Sigmoid colon (tissue), 7 donors: ENCODE results near the gene METTL26. TPM values are rescaled to one million over a fixed set of nuclear protein-coding genes. Genes with fewer than 3 reads are reported as not detected.

Experiments used
- DNase-seq: peaks from one replicate; pipeline ENCODE4 v3.0.0-alpha.2; 2019
- H3K27ac ChIP-seq, 4 donors: fragments of 200-600 bp; sonication (generic); one replicate each; pipeline ENCODE4 v1.5.1; 2016 to 2019; ENCODE audit warnings: mild to moderate bottlenecking in 1 of 4
- H3K27me3 ChIP-seq, 3 donors: fragments of 200-600 bp; sonication (generic); one replicate each; pipeline ENCODE4 v1.5.1; 2019; ENCODE audit warnings: mild to moderate bottlenecking in 1 of 3
- H3K36me3 ChIP-seq, 4 donors: fragments of 200-600 bp; sonication (generic); one replicate each; pipeline ENCODE4 v1.5.1; 2016 to 2019
- H3K4me1 ChIP-seq, 4 donors: fragments of 200-600 bp; sonication (generic); one replicate each; pipeline ENCODE4 v1.5.1; 2017 to 2019
- H3K4me3 ChIP-seq, 4 donors: fragments of 200-600 bp; sonication (generic); one replicate each; pipeline ENCODE4 v1.5.1; 2017 to 2019; ENCODE audit warnings: mild to moderate bottlenecking in 2 of 4, moderate library complexity in 1 of 4
- H3K9me3 ChIP-seq, 4 donors: fragments of 200-600 bp in 3 of 4; sonication (generic) in 3 of 4; one replicate each; pipeline versions ENCODE4 v1.5.1 to v1.6.1; 2013 to 2019
- EP300 ChIP-seq, 4 donors: sonication (generic); formaldehyde crosslinking; IDR thresholded peaks; one replicate each; pipeline ENCODE4 v1.6.1; 2017; ENCODE audit warnings: antibody characterized with exemption in 4 of 4
- POLR2A ChIP-seq, 2 donors: fragments of 450-650 bp; IDR thresholded peaks; one replicate each; pipeline ENCODE4 v1.6.1; 2016; ENCODE audit warnings: antibody characterized with exemption in 2 of 2, mild to moderate bottlenecking in 2 of 2, moderate library complexity in 2 of 2
- POLR2AphosphoS5 ChIP-seq, 4 donors: sonication (generic); formaldehyde crosslinking; IDR thresholded peaks; one replicate each; pipeline ENCODE4 v1.6.1; 2017; ENCODE audit warnings: antibody characterized with exemption in 4 of 4
- WGBS, 2 donors: extraction: QIAGEN DNeasy Blood & Tissue Kit; methylation state at CpG; one replicate each; pipeline ENCODE4 v1.1.7; 2013; 5-methylcytosine and 5-hydroxymethylcytosine counted together
- intact Hi-C: fragments of 100-400 bp; cut with DNase I; formaldehyde crosslinking; loops from one replicate; pipeline ENCODE4 v1.15.1; 2023
- polyA plus RNA-seq, 3 donors: library from polyadenylated mRNA; stranded (reverse); fragments of 200-250 nt; gene quantifications; one replicate each; pipeline ENCODE4 v1.2.3, GENCODE V29; 2013
- total RNA-seq, 4 donors: library from RNA; depleted of rRNA; stranded (reverse); fragments of >200 nt; gene quantifications; one replicate each; pipeline ENCODE4 v1.1.0, GENCODE V29; 2016
- TF ChIP-seq, protein P1 (sequence below), 4 experiments: fragments of 450-650 bp in 3 of 4; fragments of 200-600 bp in 1 of 4; IDR thresholded peaks; one replicate each; pipeline ENCODE4 v1.5.1; 2016 to 2019; ENCODE audit warnings: antibody characterized with exemption in 4 of 4, mild to moderate bottlenecking in 3 of 4, moderate library complexity in 2 of 4
- donor health status: healthy with polysubstance abuse.
- donor health status: Bipolar disorder and iron deficiency.
- donor health status: healthy.

Gene METTL26
- total and polyA plus RNA-seq, 7 donors: 79.5 to 163 (median 132) TPM

DNA sequence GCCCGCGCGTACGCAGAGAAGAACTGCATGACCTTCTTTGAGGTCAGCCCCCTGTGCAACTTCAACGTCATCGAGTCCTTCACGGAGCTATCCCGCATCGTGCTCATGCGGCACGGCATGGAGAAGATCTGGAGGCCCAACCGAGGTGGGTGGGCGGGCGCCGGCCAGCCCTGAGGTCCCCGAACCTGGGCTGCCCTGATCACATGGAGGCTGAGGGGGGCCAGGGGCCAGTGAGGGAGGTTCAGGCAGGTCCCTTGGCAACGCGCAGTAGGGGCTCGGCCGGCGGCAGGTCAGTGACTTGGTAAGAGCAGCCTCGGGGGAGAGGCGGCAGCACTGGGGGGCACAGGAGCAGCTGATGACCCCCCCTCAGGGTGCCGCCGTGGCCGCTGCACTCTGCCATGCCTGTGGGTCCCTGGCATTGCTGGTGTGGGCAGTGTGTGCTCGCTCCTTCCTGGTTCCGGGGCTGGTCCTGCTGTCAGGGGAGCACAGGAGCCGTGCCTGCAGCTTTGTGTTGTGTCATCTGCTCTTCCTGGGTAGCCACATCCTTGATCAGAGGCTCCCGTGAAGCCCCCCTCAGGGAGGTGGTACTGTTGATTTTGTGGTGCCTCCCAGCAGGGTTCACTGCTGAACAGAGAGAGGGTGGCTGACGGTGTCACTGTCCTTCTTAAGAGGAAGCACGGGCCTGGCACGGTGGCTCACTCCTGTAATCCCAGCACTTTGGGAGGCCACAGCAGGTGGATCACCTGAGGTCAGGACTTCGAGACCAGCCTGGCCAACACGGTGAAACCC is 9.9 kb downstream of the METTL26 start:
- peaks cover 0 to 20% (median 10%) of the 10 kb centered on the region in 4 donors for H3K36me3 ChIP-seq
- H3K4me3 ChIP-seq: no peak overlapping the region
- peak; percentile 59 for DNase-seq
- 95% methylated on average over 35 of the region's 35 CpGs for WGBS, 2 donors
- H3K4me1 ChIP-seq: peaks cover 0 to 47% (median 35%) of the 10 kb centered on the region in 4 donors
- H3K27ac ChIP-seq: peak overlapping the region in 3 of 4 donors; percentile 69 to 82 (median 70)
- intact Hi-C loops: no loop called here
- no peaks in the 10 kb centered on the region for H3K9me3 ChIP-seq
- peaks cover 0 to 4% (median 0%) of the 10 kb centered on the region in 3 donors for H3K27me3 ChIP-seq
- TF ChIP-seq EP300 (IDR thresholded peaks at IDR 0.05) (no peak), POLR2AphosphoS5 (IDR thresholded peaks at IDR 0.05) (no peak), POLR2A (IDR thresholded peaks at IDR 0.05) (no peak)
- TF ChIP-seq, protein P1, sequence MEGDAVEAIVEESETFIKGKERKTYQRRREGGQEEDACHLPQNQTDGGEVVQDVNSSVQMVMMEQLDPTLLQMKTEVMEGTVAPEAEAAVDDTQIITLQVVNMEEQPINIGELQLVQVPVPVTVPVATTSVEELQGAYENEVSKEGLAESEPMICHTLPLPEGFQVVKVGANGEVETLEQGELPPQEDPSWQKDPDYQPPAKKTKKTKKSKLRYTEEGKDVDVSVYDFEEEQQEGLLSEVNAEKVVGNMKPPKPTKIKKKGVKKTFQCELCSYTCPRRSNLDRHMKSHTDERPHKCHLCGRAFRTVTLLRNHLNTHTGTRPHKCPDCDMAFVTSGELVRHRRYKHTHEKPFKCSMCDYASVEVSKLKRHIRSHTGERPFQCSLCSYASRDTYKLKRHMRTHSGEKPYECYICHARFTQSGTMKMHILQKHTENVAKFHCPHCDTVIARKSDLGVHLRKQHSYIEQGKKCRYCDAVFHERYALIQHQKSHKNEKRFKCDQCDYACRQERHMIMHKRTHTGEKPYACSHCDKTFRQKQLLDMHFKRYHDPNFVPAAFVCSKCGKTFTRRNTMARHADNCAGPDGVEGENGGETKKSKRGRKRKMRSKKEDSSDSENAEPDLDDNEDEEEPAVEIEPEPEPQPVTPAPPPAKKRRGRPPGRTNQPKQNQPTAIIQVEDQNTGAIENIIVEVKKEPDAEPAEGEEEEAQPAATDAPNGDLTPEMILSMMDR (IDR thresholded peaks at IDR 0.05): no peak

DNA sequence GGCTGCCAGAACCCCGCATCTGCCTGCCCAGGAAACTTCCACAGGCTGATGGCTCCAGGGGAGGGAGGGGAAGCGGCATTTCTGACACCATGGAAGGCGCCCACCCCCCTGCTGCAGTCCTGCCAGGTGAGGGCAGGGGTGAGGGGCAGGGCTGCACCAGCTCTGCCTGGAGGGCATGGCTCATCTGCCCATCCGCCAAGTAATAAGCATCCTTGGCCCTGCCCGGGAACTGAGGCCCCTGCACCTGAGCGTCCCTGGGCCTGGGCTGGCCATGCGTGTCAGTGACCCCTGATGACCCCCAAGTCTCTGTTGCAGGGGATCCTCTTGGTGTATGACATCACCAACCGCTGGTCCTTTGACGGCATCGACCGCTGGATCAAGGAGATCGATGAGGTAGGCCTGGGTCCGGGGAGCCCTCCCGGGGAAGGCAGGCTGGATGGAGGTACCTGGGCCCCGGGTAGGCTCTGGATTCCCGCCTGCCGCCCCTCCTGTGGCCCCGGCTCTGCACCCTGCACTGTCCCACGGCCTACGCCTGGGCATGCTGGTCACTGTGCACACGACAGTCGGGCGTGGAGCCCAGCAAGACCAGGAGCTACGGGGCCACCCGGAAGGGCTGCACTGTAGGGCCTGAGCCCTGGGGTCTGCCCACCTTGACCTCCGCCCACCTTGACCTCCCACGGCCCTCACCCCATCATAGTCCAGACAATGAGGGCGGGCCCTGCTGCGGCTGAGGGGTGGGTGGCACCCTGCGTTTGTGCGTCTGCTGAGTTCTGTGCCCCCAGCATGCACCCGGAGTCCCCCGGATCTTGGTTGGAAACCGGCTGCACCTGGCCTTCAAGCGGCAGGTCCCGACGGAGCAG is 10.8 kb downstream of the METTL26 start:
- intact Hi-C loops: no loop called here
- no peaks in the 10 kb centered on the region for H3K9me3 ChIP-seq
- H3K36me3 ChIP-seq: peaks cover 0 to 20% (median 10%) of the 10 kb centered on the region in 4 donors
- H3K27ac ChIP-seq: peak overlapping the region in 1 of 4 donors; percentile 82
- WGBS, 2 donors: 93 to 96% methylated on average over 37 of the region's 37 CpGs
- no peaks in the 10 kb centered on the region for H3K27me3 ChIP-seq
- TF ChIP-seq POLR2AphosphoS5 (IDR thresholded peaks at IDR 0.05) (no peak), EP300 (IDR thresholded peaks at IDR 0.05) (no peak), POLR2A (IDR thresholded peaks at IDR 0.05) (no peak)
- TF ChIP-seq, protein P1 (IDR thresholded peaks at IDR 0.05): no peak
- H3K4me1 ChIP-seq: peaks cover 0 to 42% (median 30%) of the 10 kb centered on the region in 4 donors
- DNase-seq: peak; percentile 63
- H3K4me3 ChIP-seq: no peak overlapping the region

DNA sequence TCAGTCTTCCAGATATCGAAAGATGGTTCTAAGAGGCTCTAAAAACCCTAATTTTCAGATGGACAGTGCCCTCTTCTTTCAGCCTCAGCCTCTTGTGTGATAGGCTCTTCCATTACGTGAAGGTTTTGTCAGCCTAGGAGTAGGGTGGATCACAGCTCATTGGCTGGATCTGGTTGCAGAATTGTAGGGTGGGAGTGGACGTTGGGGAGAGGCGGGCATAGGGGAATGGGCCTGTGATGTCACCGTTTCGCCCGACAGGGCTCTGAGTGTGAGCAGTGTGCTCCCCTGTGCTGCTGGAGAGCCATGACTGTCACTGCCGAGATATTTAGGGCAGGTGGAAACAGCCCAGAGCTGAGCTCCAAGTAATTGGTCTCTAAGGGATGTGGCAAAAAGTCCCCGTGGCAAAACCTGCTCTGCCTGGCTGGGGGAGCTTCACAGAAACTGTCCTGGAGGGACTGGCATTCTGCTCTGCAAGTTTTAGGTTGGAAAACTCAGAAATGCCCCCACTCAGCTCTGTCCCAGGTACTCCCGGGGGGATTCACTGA is 11.5 kb downstream of the METTL26 start:
- Histone ChIP-seq H3K9me3 (no peaks in the 10 kb centered on the region), H3K36me3 (peaks cover 0 to 20% (median 10%) of the 10 kb centered on the region in 4 donors), H3K4me1 (peaks cover 0 to 35% (median 22%) of the 10 kb centered on the region in 4 donors), H3K27me3 (no peaks in the 10 kb centered on the region), H3K27ac (no peak overlapping the region), H3K4me3 (no peak overlapping the region)
- intact Hi-C loops: no loop called here
- TF ChIP-seq POLR2A (IDR thresholded peaks at IDR 0.05): no peak
- no peak for TF ChIP-seq EP300 (IDR thresholded peaks at IDR 0.05)
- TF ChIP-seq, protein P1 (IDR thresholded peaks at IDR 0.05): no peak
- TF ChIP-seq POLR2AphosphoS5 (IDR thresholded peaks at IDR 0.05): no peak
- no peak for DNase-seq
- WGBS, 2 donors: 84 to 88% methylated on average over 10 of the region's 10 CpGs

DNA sequence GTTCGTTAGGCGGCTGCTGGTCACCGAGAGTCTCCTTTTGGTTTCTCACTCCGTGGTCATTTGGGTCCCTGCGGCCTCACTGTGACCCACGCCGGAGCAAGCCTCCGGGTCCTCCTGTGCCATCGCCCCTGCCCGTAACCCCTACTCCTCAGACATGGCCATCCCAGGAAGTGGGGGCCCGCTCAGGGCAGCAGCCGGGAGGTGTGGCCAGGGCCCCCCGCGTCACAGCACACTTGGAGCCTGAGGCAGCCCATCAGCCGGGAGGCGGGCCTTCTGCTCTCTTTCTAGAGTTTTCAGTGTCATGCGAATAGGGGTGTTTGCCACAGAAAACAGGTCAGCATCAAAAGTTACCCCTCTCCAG is 13.2 kb downstream of the METTL26 start:
- H3K4me3 ChIP-seq: no peak overlapping the region
- H3K27ac ChIP-seq: peak overlapping the region in 3 of 4 donors; percentile 69 to 73 (median 71)
- intact Hi-C loops: no loop called here
- peak; percentile 66 for DNase-seq
- no peaks in the 10 kb centered on the region for H3K9me3 ChIP-seq
- H3K36me3 ChIP-seq: peaks cover 0 to 15% (median 8%) of the 10 kb centered on the region in 4 donors
- 92 to 96% methylated on average over 17 of the region's 17 CpGs for WGBS, 2 donors
- H3K27me3 ChIP-seq: no peaks in the 10 kb centered on the region
- H3K4me1 ChIP-seq: peaks cover 0 to 30% (median 21%) of the 10 kb centered on the region in 4 donors
- no peak for TF ChIP-seq POLR2A (IDR thresholded peaks at IDR 0.05)
- TF ChIP-seq, protein P1 (IDR thresholded peaks at IDR 0.05): no peak
- TF ChIP-seq POLR2AphosphoS5 (IDR thresholded peaks at IDR 0.05): no peak
- TF ChIP-seq EP300 (IDR thresholded peaks at IDR 0.05): no peak
